Stimulated activated CD8-positive, alpha-beta memory T cell treated with anti-CD3 and anti-CD28 coated beads, Interleukin-7, amount 100 ng/mL, for 48 hours (primary cell): Measurements from ENCODE around the gene GPX4.
A peak's percentile ranks its signal among the peaks of the same experiment; 100 is the strongest.

Source experiments
- DNase-seq, 2 donors: peaks; one replicate each; pipeline ENCODE4 v3.0.0-alpha.2; 2020; ENCODE audit warnings: low read depth in 1 of 2; ENCODE audit errors: extremely low read depth in 1 of 2

The GPX4 gene

GRCh38 chr19:1103708-1104310 lies at the start of gene GPX4:
GPX4 (plus strand) TSS chr19:1103994; CDS start chr19:1104044, 50 bp downstream.
- peak; percentile 96 to 97 for DNase-seq

DNA sequence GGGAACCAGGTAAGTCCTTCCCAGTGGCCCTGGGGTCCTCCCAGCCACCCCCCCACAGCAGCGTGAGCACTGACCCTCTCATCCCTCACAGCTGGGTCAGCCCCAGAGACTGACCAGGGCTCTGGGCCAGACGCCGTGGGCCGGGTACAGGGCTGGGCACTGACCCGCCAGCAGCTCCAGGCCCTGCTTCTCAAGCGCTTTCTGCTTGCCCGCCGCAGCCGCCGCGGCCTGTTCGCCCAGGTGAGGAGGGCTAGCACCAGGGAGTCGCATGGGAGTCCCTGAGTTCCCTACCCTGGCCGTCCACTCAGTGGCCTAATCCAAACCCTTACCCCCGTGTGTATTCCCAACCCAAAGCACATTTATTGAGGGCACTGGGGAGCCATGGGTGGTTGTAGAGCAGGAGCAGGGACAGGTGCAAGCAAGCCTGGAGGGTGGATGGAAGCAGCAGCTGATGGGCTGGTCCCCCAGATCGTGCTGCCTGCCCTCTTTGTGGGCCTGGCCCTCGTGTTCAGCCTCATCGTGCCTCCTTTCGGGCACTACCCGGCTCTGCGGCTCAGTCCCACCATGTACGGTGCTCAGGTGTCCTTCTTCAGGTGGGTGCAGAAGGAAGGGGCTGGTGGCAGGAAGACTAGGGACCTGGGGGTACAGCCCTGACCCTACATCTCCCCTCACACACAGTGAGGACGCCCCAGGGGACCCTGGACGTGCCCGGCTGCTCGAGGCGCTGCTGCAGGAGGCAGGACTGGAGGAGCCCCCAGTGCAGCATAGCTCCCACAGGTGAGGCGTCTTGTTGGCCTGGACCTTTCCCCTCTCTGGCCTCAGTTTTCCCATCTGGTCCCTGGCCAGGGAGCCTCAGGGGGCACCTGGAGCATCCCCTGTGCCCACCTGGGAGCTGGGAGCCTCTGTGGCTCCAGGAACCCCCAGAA lies 49.4 kb upstream of the GPX4 start:
- DNase-seq = no peak

GRCh38 chr19:1055028-1055425 lies 48.8 kb upstream of the GPX4 start:
- DNase-seq = no peak

DNA sequence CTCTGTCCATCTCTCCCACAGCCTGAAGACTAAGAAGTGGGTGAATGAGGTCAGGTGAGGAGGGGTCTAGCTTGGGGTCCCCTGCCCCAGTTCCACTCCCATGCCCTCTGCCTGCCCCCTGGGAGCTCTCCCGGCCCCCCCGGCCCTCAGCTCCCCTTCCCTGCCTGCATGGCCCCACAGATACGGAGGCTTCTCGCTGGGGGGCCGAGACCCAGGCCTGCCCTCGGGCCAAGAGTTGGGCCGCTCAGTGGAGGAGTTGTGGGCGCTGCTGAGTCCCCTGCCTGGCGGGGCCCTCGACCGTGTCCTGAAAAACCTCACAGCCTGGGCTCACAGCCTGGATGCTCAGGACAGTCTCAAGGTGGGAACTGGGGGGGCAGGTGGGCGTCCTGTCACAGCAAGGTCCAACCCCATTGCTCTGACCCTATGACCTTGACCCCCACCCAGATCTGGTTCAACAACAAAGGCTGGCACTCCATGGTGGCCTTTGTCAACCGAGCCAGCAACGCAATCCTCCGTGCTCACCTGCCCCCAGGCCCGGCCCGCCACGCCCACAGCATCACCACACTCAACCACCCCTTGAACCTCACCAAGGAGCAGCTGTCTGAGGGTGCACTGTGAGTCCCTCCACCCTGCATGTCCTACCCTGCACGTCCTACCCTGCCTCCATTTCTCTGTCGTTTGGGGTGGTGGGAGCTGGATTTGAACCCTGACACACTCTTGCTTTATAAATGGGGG lies 47.7 kb upstream of the GPX4 start:
- no peak for DNase-seq

DNA sequence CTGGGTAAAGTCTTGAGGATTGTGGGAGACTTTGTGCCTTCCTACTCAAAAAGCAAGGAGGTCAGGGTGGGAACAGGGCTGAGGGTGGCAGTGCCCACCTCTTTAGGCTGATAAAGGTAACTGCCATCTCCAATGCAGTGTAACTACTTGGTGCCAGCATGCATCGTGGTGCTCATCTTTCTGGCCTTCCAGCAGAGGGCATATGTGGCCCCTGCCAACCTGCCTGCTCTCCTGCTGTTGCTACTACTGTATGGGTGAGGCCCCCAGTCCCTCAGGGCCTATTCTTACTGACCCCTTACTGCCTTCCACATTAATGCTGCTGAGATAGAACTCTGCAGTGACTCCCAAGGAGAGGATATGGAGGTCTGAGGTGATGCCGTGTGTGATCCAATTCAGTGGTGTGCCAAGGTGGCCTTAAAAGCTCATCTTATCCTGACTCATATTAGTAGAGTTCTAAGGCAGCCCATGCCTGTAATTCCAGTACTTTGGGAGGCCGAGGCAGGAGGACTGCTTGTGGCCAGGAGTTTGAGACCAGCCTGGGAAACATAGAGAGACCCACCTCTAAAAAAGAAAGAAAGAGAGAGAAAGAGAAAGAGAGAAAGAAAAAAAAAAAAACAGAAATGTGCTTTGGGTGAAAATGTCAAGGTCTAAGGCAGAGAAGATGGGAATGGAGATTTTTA lies 46.5 kb upstream of the GPX4 start:
- no peak for DNase-seq

DNA sequence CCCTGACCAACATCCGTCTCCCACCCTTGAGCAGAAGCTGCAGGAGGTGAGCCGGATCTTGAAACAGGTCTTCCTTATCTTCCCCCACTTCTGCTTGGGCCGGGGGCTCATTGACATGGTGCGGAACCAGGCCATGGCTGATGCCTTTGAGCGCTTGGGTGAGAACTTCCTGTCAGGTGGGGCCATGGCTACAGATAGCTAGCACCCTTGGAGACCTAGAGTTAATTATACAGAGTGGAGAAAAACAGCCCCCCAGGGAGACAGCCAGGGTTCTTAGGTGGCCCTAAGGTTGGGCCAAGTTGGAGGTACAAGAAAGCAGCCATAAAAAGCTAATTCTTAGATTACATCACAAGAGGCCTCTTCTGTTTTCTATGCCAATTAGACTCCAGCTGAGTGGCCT lies 45.7 kb upstream of the GPX4 start:
- no peak for DNase-seq

GRCh38 chr19:1060689-1061088 lies 43.1 kb upstream of the GPX4 start:
- DNase-seq = no peak

DNA sequence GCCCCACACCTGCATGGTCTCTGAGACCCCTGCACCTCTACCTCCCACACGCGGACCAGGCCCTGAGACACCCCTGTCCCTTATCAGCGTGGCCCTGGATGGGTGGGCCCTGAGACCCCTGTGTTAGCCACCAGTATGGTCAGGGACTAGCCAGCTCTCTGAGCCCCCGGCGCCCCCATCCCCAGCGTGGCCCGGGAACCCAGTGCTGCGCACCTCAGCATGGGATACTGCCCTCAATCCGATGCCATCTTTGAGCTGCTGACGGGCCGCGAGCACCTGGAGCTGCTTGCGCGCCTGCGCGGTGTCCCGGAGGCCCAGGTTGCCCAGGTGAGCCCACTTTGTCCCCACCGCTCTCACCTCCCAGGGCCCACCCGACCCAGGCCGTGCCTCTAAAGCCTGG lies 41.8 kb upstream of the GPX4 start:
- no peak for DNase-seq

DNA sequence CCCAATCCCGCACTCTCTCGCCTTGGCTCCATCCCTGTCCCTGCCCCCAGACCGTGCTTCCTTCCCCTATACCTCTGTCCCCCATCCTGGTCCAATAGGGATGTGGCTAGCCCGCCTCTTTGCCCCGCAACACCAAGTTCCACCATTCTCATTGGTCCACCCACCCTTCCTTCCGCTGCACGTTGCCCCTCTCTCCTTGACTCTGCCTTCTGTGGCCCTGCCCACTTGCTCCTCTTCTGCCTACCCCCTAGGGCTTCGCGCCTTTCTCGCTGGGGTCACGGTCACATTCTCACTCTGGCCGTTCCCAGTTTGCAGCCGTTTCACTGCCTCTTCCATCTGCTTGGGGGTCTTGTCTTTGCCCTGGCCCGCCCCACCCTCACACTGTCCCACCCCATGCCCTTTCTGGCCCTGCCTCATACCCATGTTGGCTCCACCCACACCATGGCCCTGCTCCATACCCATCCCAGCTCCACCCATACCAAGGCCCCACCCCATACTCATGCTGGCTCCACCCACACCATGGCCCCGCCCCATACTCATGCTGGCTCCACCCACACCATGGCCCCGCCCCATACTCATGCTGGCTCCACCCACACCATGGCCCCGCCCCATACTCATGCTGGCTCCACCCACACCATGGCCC lies 41.3 kb upstream of the GPX4 start:
- DNase-seq = no peak

GRCh38 chr19:1063030-1063908 lies 40.5 kb upstream of the GPX4 start:
- DNase-seq = peak in 1 of 2 donors; percentile 60

GRCh38 chr19:1063909-1064660 lies 39.7 kb upstream of the GPX4 start:
- DNase-seq = no peak

DNA sequence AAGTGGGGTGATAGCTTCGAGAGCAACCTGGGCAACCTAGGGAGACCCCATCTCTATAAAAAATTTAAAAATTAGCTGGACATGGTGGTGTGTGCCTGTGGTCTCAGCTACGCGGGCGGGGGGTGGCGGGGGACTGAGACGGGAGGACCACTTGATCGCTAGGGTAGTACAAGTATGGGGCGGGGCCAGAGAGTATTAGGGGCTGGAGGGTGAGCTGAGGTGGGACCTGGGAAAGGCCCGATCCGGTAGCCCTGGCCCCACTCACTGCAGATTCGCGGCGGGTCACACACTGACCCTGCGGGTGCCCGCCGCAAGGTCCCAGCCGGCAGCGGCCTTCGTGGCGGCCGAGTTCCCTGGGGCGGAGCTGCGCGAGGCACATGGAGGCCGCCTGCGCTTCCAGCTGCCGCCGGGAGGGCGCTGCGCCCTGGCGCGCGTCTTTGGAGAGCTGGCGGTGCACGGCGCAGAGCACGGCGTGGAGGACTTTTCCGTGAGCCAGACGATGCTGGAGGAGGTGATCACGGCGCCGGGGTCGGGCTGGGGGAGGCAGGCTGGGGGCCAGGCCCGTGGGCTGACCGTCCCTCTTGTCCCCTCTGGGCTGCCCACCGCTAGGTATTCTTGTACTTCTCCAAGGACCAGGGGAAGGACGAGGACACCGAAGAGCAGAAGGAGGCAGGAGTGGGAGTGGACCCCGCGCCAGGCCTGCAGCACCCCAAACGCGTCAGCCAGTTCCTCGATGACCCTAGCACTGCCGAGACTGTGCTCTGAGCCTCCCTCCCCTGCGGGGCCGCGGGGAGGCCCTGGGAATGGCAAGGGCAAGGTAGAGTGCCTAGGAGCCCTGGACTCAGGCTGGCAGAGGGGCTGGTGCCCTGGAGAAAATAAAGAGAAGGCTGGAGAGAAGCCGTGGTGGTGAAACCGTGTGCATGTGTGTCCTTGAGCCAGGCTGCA lies 38.9 kb upstream of the GPX4 start:
- no peak for DNase-seq

DNA sequence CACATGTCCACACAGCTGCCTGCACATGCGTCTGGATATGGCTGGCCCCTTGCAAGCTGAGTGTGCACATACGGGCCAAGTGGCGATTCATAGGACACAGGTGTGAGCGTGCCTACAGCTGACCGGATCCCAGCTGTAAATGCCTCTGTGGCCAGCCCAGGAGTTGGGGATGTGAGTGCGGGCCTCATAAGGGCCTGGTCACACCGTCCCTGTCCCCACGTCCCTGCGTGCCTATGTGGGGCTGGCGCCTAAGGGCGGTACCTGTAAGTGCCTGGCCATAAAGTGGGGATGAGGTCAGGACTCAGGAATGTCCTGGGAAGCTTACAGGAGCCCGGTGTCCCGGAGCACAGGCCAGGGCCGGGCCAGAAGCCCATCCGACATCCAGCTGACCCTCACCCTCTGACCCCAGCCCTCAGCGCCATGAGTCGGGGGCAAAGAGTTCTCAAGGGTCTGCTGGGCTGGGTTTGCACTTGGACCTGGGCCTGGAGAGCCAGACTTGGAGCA lies 38.1 kb upstream of the GPX4 start:
- DNase-seq = no peak

GRCh38 chr19:1066251-1066747 lies 37.5 kb upstream of the GPX4 start:
- DNase-seq = no peak

GRCh38 chr19:1066748-1067340 lies 37.0 kb upstream of the GPX4 start, which contains the start of gene ARHGAP45:
ARHGAP45 (plus strand) TSS chr19:1067167; CDS start chr19:1067406, 239 bp downstream.
- peak; percentile 65 to 77 for DNase-seq

DNA sequence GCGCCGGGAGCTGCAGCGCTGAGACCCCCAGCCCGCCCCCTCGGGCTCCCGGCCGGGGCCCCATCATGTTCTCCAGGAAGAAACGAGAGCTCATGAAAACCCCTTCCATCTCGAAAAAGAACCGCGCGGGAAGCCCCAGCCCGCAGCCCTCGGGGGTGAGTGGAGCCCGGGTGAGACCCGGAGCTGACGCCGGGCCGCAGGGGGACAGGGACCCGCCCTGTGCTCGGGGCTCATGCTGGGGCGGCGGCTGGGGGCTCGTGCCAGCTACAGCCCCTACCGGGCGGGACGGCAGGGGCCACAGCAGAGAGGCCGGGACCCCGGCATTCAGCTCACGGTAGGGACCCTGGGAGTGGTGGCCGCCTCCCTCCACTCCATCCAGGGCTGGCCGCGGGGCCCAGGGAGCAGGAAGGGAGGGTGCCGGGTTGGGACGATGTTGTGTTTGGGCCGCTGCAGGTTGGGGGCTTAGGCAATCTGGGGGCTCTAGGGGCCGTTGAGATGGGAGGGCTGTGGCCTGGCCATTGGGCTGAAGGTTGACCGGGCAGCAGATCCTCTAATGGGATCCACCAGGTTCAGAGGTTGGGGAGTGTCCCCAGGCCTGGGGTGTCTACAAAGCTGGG lies 36.3 kb upstream of the GPX4 start:
- DNase-seq = no peak
